H54 (cell line): ENCODE data around the gene C20orf144.

ENCODE experiments used
- DNase-seq: peaks from one replicate; pipeline ENCODE4 v3.0.0; 2011; ENCODE audit warnings: low spot score, mixed read lengths; ENCODE audit not compliant: insufficient read length
- FAIRE-seq: peaks from 3 replicates; lab custom pipeline; 2011; peaks lifted over from hg19 to GRCh38; lab: Jason Lieb, UNC
- POLR2A ChIP-seq: IDR thresholded peaks from 2 replicates; pipeline ENCODE4 v1.6.1; 2011; ENCODE audit warnings: low read depth, mild to moderate bottlenecking, low read length

C20orf144 gene

GRCh38 chr20:33673410-33674293 lies 11.5 kb downstream of the C20orf144 start:
- no peak for TF ChIP-seq POLR2A
- FAIRE-seq: no peak
- peak; percentile 95 for DNase-seq

GRCh38 chr20:33674294-33675135 lies 12.4 kb downstream of the C20orf144 start, which contains the start of gene NECAB3:
Gene NECAB3, minus strand, starts transcription at chr20:33674428. Its CDS starts 76 bp downstream, at chr20:33674352.
- no peak for FAIRE-seq

GRCh38 chr20:33675136-33675959 lies 13.2 kb downstream of the C20orf144 start:
- FAIRE-seq: no peak
- DNase-seq: no peak
- TF ChIP-seq POLR2A: no peak

More at GRCh38 chr20:33674294-33675135, 12.4 kb downstream of the C20orf144 start, which contains the start of gene NECAB3:
- peak; percentile 98 for DNase-seq
- TF ChIP-seq POLR2A: peak; percentile 95

GRCh38 chr20:33676121-33676520 lies 14.0 kb downstream of the C20orf144 start:
- FAIRE-seq (no peak), DNase-seq (no peak)
- TF ChIP-seq POLR2A: no peak

- FAIRE-seq (no peak), DNase-seq (no peak)
- TF ChIP-seq POLR2A: no peak
Observed at GRCh38 chr20:33676652-33677645, 14.8 kb downstream of the C20orf144 start.

- FAIRE-seq (no peak), DNase-seq (no peak)
- TF ChIP-seq POLR2A: no peak
Observed at GRCh38 chr20:33677991-33678702, 16.0 kb downstream of the C20orf144 start.

- DNase-seq (no peak), FAIRE-seq (no peak)
- no peak for TF ChIP-seq POLR2A
Observed at GRCh38 chr20:33679758-33680485, 17.8 kb downstream of the C20orf144 start.

GRCh38 chr20:33680686-33681085 lies 18.6 kb downstream of the C20orf144 start:
- no peak for DNase-seq
- no peak for FAIRE-seq
- TF ChIP-seq POLR2A: no peak

- no peak for FAIRE-seq
- no peak for TF ChIP-seq POLR2A
- DNase-seq: no peak
Observed at GRCh38 chr20:33681288-33681687, 19.2 kb downstream of the C20orf144 start.

GRCh38 chr20:33681728-33682353 lies 19.7 kb downstream of the C20orf144 start:
- TF ChIP-seq POLR2A: no peak
- FAIRE-seq (no peak), DNase-seq (no peak)
